IPS-18a (cell line): ENCODE data around the gene MAP4K3.

Experiments
- H3K27ac ChIP-seq: one replicate; pipeline ENCODE4 v1.5.1; 2013; ENCODE audit warnings: low read length
- H3K27me3 ChIP-seq: one replicate; pipeline ENCODE4 v1.6.1; 2013; ENCODE audit warnings: mild to moderate bottlenecking, low read length; ENCODE audit not compliant: control insufficient read depth, insufficient read depth
- H3K36me3 ChIP-seq: one replicate; pipeline ENCODE4 v1.6.1; 2013; ENCODE audit warnings: low read depth, low read length; ENCODE audit not compliant: control insufficient read depth
- H3K4me1 ChIP-seq: one replicate; pipeline ENCODE4 v1.6.1; 2013; ENCODE audit warnings: low read depth, low read length; ENCODE audit not compliant: control insufficient read depth
- H3K4me3 ChIP-seq: one replicate; pipeline ENCODE4 v1.5.1; 2013; ENCODE audit warnings: low read length
- H3K9ac ChIP-seq: one replicate; pipeline ENCODE4 v1.6.1; 2013; ENCODE audit warnings: mild to moderate bottlenecking, low read length, moderate library complexity
- H3K9me3 ChIP-seq: one replicate; pipeline ENCODE4 v1.6.1; 2013; ENCODE audit warnings: low read depth, low read length; ENCODE audit not compliant: control insufficient read depth

The MAP4K3 gene

GRCh38 chr2:39275016-39275415 lies 162.1 kb downstream of the MAP4K3 start:
- H3K4me1 ChIP-seq = no peaks in the 10 kb centered on the region
- no peak overlapping the region for H3K27ac ChIP-seq
- H3K36me3 ChIP-seq = peaks cover 30% of the 10 kb centered on the region

GRCh38 chr2:39269941-39270340 lies 167.1 kb downstream of the MAP4K3 start:
- peaks cover 17% of the 10 kb centered on the region for H3K36me3 ChIP-seq
- H3K4me1 ChIP-seq = no peaks in the 10 kb centered on the region
- no peak overlapping the region for H3K27ac ChIP-seq
- H3K4me3 ChIP-seq = no peak overlapping the region
- no peaks in the 10 kb centered on the region for H3K9me3 ChIP-seq
- no peaks in the 10 kb centered on the region for H3K27me3 ChIP-seq
- H3K9ac ChIP-seq = no peak overlapping the region

More at GRCh38 chr2:39275016-39275415, 162.1 kb downstream of the MAP4K3 start:
- Histone ChIP-seq H3K9me3 (no peaks in the 10 kb centered on the region), H3K9ac (no peak overlapping the region), H3K4me3 (no peak overlapping the region), H3K27me3 (no peaks in the 10 kb centered on the region)

GRCh38 chr2:39266916-39267434 lies 170.1 kb downstream of the MAP4K3 start:
- Histone ChIP-seq H3K4me1 (no peaks in the 10 kb centered on the region), H3K27ac (no peak overlapping the region), H3K9ac (no peak overlapping the region), H3K36me3 (peaks cover 16% of the 10 kb centered on the region), H3K27me3 (no peaks in the 10 kb centered on the region), H3K9me3 (no peaks in the 10 kb centered on the region), H3K4me3 (no peak overlapping the region)

- H3K4me3 ChIP-seq = no peak overlapping the region
- H3K9me3 ChIP-seq = no peaks in the 10 kb centered on the region
- no peaks in the 10 kb centered on the region for H3K4me1 ChIP-seq
- peaks cover 16% of the 10 kb centered on the region for H3K36me3 ChIP-seq
- no peak overlapping the region for H3K9ac ChIP-seq
- no peak overlapping the region for H3K27ac ChIP-seq
- no peaks in the 10 kb centered on the region for H3K27me3 ChIP-seq
Measured at GRCh38 chr2:39266139-39266805, 170.8 kb downstream of the MAP4K3 start.

GRCh38 chr2:39265315-39265714 lies 171.8 kb downstream of the MAP4K3 start:
- Histone ChIP-seq H3K9ac (no peak overlapping the region), H3K27ac (no peak overlapping the region), H3K36me3 (peaks cover 22% of the 10 kb centered on the region), H3K4me1 (no peaks in the 10 kb centered on the region), H3K27me3 (no peaks in the 10 kb centered on the region), H3K4me3 (no peak overlapping the region), H3K9me3 (no peaks in the 10 kb centered on the region)

DNA sequence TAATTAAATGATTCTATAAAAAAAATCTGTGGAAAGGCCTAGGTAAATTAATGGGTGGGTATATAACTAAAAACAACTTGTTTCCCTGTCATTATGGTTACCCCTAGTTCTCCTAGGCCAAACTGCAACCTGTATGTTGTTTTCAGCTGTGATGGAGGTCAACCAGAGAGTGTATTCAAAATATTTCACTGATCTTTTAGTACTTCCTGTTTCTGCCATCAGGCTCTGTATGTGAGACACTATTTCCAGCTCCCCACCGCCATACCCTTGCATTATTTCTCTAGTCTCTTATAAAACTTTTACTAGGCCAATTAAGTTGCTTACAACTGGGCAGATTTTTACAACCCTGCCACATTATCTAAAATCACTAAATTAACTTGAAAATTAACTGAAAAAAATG lies 172.4 kb downstream of the MAP4K3 start:
- Histone ChIP-seq H3K27me3 (no peaks in the 10 kb centered on the region), H3K4me3 (no peak overlapping the region), H3K9ac (no peak overlapping the region), H3K36me3 (peaks cover 21% of the 10 kb centered on the region), H3K27ac (no peak overlapping the region), H3K4me1 (no peaks in the 10 kb centered on the region), H3K9me3 (no peaks in the 10 kb centered on the region)

- Histone ChIP-seq H3K36me3 (peaks cover 27% of the 10 kb centered on the region), H3K4me3 (no peak overlapping the region), H3K9ac (no peak overlapping the region), H3K4me1 (no peaks in the 10 kb centered on the region), H3K9me3 (no peaks in the 10 kb centered on the region), H3K27me3 (no peaks in the 10 kb centered on the region), H3K27ac (no peak overlapping the region)
Measured at GRCh38 chr2:39260087-39260486, 177.0 kb downstream of the MAP4K3 start.

DNA sequence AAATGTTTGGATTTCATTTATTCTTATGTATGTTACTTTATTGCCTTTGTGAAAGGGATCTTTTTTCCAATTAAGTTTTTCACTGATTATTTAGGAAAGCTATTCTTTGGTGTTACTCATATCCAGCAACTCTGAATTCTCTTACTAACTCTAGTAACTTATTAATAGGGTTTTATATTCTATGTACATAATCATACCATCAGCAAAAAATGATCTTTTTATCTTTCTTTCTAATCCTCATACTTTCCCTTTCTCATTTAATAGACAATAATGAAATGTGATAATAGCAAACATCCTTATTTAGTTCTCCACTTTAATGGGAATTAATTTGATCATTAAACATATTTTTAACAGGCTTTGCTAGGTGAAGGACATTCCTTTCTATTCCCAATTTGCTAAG lies 181.0 kb downstream of the MAP4K3 start:
- Histone ChIP-seq H3K4me1 (peaks cover 7% of the 10 kb centered on the region), H3K27ac (no peak overlapping the region), H3K9ac (no peak overlapping the region), H3K9me3 (no peaks in the 10 kb centered on the region), H3K36me3 (peaks cover 38% of the 10 kb centered on the region), H3K4me3 (no peak overlapping the region), H3K27me3 (no peaks in the 10 kb centered on the region)

- Histone ChIP-seq H3K36me3 (peaks cover 36% of the 10 kb centered on the region), H3K9ac (no peak overlapping the region), H3K27ac (no peak overlapping the region), H3K9me3 (no peaks in the 10 kb centered on the region), H3K4me1 (peaks cover 11% of the 10 kb centered on the region), H3K4me3 (no peak overlapping the region), H3K27me3 (no peaks in the 10 kb centered on the region)
Measured at GRCh38 chr2:39252888-39253518, 184.1 kb downstream of the MAP4K3 start.

- Histone ChIP-seq H3K27ac (no peak overlapping the region), H3K9me3 (no peaks in the 10 kb centered on the region), H3K36me3 (peaks cover 16% of the 10 kb centered on the region), H3K4me1 (peaks cover 11% of the 10 kb centered on the region), H3K27me3 (no peaks in the 10 kb centered on the region), H3K4me3 (no peak overlapping the region), H3K9ac (no peak overlapping the region)
Measured at GRCh38 chr2:39247512-39248043, 189.5 kb downstream of the MAP4K3 start.

- Histone ChIP-seq H3K27ac (no peak overlapping the region), H3K4me3 (no peak overlapping the region), H3K9ac (no peak overlapping the region), H3K36me3 (peaks cover 13% of the 10 kb centered on the region), H3K27me3 (no peaks in the 10 kb centered on the region), H3K4me1 (peaks cover 16% of the 10 kb centered on the region), H3K9me3 (no peaks in the 10 kb centered on the region)
Measured at GRCh38 chr2:39246382-39246980, 190.6 kb downstream of the MAP4K3 start.
